NB4 (cell line): ENCODE data around the gene ADAMTS16.

Experiments
- CTCF ChIP-seq: IDR thresholded peaks from one replicate; pipeline ENCODE4 v1.5.1; 2012; ENCODE audit warnings: low read depth, low read length
- MAX ChIP-seq: IDR thresholded peaks from 2 replicates; pipeline ENCODE4 v1.6.1; 2011; ENCODE audit warnings: low read depth, low read length
- MYC ChIP-seq: IDR thresholded peaks from 2 replicates; pipeline ENCODE4 v1.6.1; 2011; ENCODE audit warnings: low read depth, low read length
- POLR2A ChIP-seq: IDR thresholded peaks from 2 replicates; pipeline ENCODE4 v1.6.1; 2011; ENCODE audit warnings: mild to moderate bottlenecking; ENCODE audit not compliant: insufficient read length; ENCODE audit errors: extremely low read depth

DNA sequence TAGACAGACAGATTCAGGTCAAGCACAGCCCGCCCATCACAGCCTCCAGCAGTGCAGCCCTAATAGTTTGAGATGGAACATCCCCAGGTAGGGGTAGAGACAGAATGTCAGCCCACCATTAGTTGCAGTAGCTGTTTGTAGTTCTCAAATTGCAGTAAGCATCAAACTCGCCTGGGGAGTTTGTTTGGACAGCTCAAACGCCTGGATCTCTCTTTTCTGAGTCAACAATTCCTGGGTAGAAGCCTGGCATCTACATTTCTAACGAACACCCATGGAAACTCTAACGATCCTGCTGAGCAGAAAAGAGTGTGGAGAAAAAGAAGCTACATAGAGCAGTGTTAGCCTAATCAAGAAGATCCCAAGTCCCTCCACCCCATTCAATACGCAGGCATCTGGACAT lies 59.4 kb downstream of the ADAMTS16 start:
- TF ChIP-seq POLR2A: no peak
- no peak for TF ChIP-seq CTCF
- TF ChIP-seq MAX: no peak
- TF ChIP-seq MYC: no peak
